ENCODE measurements around the gene MED12L.
"Not testable (repeated sequence)": the region's sequence is repeated elsewhere in the genome, so short reads cannot be mapped to it uniquely, and the experiment has no call there.

MED12L gene

GRCh38 chr3:151377768-151378385, 292.4 kb downstream of the MED12L start:
- FAIRE-seq (no peak), DNase-seq (ENCODE audit: low spot score) (no peak)

- DNase-seq (ENCODE audit: low spot score) (peak; percentile 13), FAIRE-seq (no peak)
These were observed 293.7 kb downstream of the MED12L start for GRCh38 chr3:151379083-151379734.

DNA sequence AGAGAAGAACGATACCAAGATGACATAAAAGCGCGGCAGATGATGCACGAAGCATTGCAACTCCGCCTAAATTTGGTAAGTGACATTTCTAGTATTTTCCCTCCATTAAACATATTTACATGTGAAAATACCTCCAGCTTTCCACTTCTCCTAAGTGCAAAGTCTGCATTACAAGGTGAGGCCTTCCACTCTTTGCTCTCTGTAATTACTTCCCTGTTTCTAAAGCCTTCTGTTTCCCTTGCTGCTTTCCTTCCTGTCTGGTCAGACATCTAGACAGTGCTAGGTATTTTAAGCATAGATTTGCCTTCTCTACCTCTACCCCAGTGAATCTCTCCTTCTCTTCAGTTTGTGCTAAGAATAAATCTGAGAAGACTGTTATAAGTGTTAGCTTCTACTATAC, 297.2 kb downstream of the MED12L start:
- DNase-seq (ENCODE audit: low spot score) (no peak), FAIRE-seq (no peak)

- no peak for FAIRE-seq
- no peak for DNase-seq (ENCODE audit: low spot score)
These were observed 297.6 kb downstream of the MED12L start for GRCh38 chr3:151383111-151383510.

DNA sequence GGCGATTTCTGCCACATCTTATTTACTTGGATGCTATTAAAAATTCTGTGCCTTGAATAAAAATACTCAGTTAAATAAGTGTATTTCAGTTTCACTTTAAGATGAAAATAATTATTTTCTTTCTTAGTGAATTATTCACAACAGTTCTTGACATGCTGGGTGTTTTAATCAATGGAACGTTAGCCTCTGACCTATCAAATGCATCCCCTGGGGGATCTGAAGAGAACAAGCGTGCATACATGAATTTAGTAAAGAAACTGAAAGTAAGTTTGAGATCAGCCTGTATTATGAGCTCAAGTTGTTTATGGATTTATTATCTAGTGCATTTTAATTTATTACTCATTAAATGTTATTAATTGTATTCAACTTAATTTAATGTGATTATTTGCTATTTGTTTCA, 298.5 kb downstream of the MED12L start:
- no peak for DNase-seq (ENCODE audit: low spot score)
- FAIRE-seq: no peak

DNA sequence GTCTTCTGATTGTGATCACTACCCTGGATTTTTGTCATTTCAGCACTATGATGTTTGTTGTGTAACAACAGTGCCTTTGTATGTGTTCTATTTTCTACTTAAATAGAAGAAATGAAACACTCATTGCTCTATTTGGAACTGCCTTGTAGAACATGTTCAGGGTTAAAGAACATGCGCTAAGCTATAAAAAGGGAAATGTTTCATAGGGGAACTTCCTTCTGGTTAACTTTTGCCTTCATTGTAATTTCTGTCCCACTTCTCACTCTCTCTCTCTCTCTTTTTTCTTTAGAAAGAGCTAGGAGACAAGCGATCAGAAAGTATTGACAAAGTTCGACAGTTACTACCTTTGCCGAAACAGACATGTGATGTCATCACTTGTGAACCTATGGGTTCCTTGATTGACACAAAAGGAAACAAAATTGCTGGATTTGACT, 299.3 kb downstream of the MED12L start, which contains the start of gene P2RY12:
TSS of gene P2RY12 (minus strand) at position 13 of the 434 bp plus-strand sequence. CDS start 45,908 bp downstream, outside the sequence.
- no peak for FAIRE-seq

GRCh38 chr3:151386056-151386455, 300.6 kb downstream of the MED12L start:
- FAIRE-seq: no peak
- DNase-seq (ENCODE audit: low spot score): no peak

More for the DNA sequence above, 299.3 kb downstream of the MED12L start, which contains the start of gene P2RY12:
- DNase-seq (ENCODE audit: low spot score): no peak

- DNase-seq (ENCODE audit: low spot score) (no peak), FAIRE-seq (no peak)
These were observed 302.0 kb downstream of the MED12L start for GRCh38 chr3:151387432-151387831.

DNA sequence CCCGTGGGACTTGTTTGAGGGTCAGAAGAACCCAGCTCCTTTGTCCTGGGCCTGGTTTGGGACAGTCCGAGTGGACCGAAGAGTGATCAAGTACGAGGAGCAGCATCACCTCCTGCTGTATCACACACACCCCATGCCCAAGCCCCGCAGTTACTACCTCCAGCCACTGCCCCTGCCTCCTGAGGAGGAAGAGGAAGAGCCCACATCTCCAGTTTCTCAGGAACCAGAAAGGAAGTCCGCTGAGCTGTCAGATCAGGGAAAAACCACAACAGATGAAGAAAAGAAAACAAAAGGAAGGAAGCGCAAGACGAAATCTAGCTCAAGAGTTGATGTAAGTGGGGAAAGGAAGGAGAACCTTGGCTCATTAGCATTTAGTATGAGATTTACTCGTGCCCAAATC, 302.4 kb downstream of the MED12L start:
- DNase-seq (ENCODE audit: low spot score) (no peak), FAIRE-seq (no peak)

DNA sequence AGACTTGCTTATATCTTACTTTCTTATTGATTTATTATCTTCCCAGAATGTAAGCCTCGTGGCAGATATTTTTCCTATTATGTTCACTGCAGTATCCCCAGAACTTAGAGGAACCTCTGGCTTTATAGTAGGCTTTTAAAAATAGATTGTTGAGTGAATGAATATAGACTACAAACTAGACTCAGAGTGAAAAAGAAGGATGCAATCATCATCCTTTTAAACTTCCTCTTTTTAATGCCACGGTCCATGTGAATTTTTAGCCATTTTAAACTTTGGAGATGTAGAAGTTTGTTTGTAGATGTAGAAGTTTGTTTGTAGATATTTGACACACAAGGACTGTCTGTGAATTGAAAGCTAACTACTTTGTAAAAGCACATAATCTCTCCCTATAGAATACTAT, 306.3 kb downstream of the MED12L start:
- FAIRE-seq (no peak), DNase-seq (ENCODE audit: low spot score) (no peak)

GRCh38 chr3:151392191-151392590, 306.7 kb downstream of the MED12L start:
- FAIRE-seq; DNase-seq (ENCODE audit: low spot score): not testable (repeated sequence)

DNA sequence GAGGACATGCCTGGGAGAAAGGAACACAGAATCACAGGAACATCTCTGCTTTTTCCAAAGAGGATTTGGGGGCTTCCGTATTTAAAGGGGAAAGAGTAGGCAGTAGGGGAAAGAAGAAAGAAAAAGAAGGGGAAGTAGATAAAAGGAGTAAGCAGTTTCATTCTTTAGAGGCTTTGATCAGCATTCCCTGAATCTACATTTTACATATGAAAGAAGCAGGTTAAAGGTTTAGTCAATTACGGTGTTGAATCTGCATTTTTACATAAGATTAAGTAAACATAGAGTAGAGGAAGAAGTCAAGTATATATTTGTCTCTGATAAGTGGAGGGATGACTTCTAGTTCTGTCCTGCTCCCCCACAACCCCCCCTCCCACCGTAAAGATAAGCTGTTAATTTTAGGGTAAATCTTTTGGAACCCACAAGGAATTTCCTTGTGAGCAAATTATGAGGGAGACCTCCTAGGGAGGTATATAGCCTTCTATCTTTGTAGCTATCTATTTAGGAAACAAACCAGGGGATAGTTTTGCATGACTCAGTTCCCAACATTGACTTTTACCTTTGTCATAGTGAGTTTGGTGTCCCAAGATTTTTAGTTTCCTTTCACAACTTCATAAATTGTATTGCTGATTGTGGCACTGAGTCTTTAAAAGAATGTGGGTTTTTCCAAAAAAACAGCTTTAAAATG, 307.8 kb downstream of the MED12L start:
- no peak for DNase-seq (ENCODE audit: low spot score)
- FAIRE-seq: no peak

DNA sequence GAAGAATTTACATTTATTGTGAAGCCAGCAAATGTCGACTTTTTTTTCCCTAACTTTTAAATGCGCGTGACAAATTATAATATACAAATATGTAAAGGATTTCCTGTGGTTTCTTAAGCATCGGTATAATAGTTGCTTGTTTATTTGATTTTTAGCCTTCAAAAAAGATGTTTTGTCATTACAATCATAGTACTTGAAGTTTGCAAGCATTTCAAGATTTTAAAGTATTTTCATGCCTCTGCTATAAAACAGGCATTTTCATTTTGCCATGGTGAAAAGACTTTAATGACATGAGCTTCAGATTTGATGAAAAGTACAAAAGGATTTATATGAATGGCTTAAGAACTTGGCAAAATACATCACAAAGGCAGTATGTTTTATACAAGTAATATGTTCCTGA, 308.5 kb downstream of the MED12L start:
- FAIRE-seq (no peak), DNase-seq (ENCODE audit: low spot score) (no peak)

DNA sequence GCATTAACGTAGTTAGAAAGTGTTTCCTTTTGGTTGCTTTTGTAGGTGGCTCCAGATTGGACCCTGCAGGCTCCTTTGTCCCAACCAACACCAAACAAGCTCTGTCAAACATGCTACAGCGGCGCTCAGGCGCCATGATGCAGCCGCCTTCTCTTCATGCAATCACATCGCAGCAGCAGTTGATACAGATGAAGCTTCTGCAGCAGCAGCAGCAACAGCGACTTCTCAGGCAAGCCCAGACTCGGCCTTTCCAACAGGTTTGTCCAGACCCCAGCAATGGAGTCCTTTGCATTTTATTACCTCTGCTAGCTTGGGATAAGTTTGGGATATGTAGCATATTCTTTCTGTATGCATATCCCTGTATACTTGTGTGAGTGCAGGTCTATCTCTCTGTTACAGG, 309.1 kb downstream of the MED12L start:
- FAIRE-seq: no peak

GRCh38 chr3:151395806-151396205, 310.3 kb downstream of the MED12L start:
- no peak for DNase-seq (ENCODE audit: low spot score)

More for the DNA sequence above, 309.1 kb downstream of the MED12L start:
- DNase-seq (ENCODE audit: low spot score): no peak

GRCh38 chr3:151398895-151399294, 313.4 kb downstream of the MED12L start:
- no peak for FAIRE-seq
- DNase-seq (ENCODE audit: low spot score): no peak

More at GRCh38 chr3:151395806-151396205, 310.3 kb downstream of the MED12L start:
- no peak for FAIRE-seq

DNA sequence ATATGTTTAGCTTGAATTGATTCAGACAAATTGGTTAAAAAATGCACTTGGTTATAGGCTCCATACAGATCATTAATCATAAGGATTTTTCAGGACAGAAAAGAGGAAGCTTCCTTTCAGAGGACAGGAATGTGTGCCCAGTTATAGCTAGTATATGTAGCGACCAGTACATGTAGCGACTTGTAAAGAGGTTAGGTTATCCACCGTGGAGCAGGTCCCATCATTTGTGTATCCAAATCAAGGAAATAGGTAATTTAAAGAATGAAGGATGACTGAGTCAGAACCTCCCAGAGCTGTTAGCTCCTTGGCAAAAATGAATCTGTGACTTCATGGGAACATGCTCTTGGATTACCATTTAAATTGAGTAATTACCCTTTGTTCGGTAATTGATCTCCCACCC, 314.9 kb downstream of the MED12L start:
- DNase-seq (ENCODE audit: low spot score) (no peak), FAIRE-seq (no peak)

DNA sequence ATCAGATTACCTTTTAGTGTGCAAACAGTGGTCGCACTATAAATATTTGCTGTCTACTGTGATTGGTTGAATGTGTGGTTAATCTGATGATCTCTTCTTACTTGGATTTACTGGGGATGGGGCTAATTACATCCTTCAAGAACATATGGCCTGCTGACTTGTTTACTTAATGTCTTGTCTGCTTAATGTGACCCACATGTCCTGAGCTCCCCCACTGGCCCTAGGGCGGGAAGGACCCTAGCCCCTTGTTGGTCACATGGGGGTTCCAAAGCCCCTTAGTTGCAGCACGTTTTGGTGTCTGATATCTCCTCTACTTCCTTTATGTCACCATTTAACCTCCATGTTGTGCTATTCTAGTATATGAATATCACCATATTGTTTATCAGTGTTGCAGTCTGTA, 316.9 kb downstream of the MED12L start:
- FAIRE-seq (no peak), DNase-seq (ENCODE audit: low spot score) (no peak)

GRCh38 chr3:151403246-151403645, 317.8 kb downstream of the MED12L start:
- FAIRE-seq (no peak), DNase-seq (ENCODE audit: low spot score) (no peak)

- DNase-seq (ENCODE audit: low spot score) (no peak), FAIRE-seq (no peak)
These were observed 318.9 kb downstream of the MED12L start for GRCh38 chr3:151404316-151404715.

- FAIRE-seq (no peak), DNase-seq (ENCODE audit: low spot score) (no peak)
These were observed 322.5 kb downstream of the MED12L start for GRCh38 chr3:151407928-151408327.

DNA sequence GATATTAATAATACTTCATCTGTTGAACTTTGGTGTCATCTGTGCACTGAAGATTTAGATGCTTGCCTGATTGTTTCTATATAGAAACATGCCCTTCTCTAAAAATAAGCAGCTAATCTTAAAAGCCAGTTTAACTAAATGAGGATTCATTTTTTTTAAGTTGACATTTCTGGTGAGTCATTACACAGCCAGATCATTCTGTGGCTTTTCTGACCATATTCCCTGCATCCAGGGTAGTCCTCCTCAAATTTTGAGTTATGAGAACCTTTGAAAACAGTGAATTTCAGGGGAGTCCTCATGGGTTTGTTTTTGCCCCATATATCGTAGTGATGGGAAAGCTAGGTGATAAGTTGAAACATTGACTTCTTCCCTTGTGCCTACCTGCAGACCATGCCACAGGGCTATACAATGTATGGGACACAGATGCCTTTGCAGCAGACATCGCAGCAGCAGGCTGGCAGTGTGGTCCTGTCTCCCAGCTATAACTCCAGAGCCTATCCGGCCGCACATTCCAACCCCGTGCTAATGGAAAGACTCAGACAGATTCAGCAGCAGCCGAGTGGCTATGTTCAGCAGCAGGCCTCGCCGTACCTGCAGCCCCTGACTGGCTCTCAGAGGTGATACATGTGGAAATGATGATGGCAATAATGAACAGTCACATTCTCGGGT, 325.6 kb downstream of the MED12L start:
- FAIRE-seq (no peak), DNase-seq (ENCODE audit: low spot score) (peak; percentile 8)

All from urothelium cell line (cell line).